GM19099 (cell line): ENCODE measurements around the gene GAK.

Experiments
- POLR2A ChIP-seq: IDR thresholded peaks from 3 replicates; pipeline ENCODE4 v1.6.1; 2011; ENCODE audit warnings: low read depth; ENCODE audit not compliant: insufficient read length; ENCODE audit errors: extremely low read depth

GAK gene

GRCh38 chr4:931960-932712, at the start of gene GAK, which contains the start of gene TMEM175:
TSS of gene GAK (minus strand) at chr4:932316. CDS start at chr4:932187, 129 bp downstream.
TSS of gene TMEM175 (plus strand) at chr4:932460. CDS start at chr4:947740, 15,280 bp downstream.
- peak; percentile 92 for TF ChIP-seq POLR2A

DNA sequence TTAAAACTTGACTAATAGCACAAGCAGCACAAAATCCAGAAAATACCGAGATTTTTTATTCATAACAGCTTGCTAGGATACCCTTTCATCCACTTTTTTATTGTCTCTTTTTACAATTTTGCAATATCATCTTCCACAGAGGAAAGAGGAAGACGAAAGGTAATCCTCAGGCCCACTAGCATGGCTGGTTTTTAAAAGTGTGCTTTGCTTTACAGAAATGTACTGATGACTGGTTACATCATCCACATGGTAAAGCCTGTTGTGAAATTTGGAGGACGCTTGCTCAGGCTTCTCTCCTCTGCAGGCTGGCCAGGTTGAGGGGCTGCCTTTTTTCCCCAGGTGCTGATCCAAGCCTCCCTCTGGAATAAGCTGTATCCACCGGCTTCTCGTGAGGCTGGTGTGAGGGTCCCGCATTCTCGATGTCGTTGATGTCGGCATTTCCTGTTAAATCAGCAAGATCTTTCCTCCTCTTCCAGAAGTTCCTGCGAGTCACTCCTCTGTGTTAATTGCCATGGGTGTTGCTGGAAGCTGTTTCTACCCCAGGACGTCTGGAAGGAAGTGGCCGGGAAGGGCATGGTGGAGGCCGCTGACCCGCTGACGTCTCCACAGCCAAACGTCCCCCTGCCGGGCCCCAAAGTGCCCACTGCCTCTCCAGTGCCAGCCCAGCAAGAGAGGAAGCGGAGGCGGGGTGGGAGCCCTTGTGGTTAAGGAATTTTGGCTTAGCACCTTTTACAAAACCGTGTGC, 47.0 kb upstream of the GAK start:
- TF ChIP-seq POLR2A = no peak

GRCh38 chr4:974668-975067, 42.6 kb upstream of the GAK start:
- TF ChIP-seq POLR2A = no peak

- TF ChIP-seq POLR2A = peak; percentile 46
These were observed 41.6 kb upstream of the GAK start, which contains the start of gene DGKQ for GRCh38 chr4:973431-974397. TSS of gene DGKQ (minus strand) at chr4:973569. CDS start at chr4:973482, 87 bp downstream.

DNA sequence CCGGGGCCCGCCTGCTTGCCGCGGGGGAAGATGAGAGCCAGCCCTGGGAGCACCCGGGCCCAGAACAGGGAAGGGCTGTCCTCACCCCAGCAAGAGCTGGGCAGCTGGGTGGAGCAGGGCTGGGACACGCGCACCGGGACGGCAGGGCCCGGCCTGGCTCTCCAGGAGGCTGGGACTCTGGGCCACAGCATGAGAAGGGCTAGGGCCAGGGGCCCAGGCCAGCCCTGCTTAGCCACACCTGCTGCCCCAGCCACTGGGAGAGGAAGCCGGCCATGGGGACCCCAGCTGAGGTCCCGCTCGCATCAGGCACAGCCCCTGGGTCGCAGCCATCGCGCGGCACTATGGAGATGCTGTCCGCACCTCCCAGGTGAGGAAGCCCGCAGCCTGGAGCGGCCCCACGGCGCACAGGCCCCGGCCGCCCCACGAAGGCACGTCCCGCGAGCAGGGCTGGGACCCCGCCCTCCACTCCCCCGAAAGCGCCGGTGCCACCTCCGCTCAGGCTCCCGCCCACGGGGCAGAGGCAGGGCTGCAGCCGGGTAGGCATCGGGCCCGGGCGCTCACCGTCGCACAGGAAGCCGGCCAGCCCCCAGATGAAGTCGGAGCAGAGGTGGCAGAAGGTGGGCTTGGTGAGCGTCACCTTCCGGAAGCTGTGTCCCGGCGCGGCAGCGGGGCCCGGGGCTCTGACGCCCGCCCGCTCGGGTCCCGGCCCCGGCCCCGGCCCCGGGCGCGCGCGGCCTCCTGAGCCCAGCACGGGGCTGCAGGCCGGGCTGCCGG, 40.7 kb upstream of the GAK start:
- peak; percentile 7 for TF ChIP-seq POLR2A

GRCh38 chr4:971666-972500, 39.8 kb upstream of the GAK start:
- TF ChIP-seq POLR2A = no peak

DNA sequence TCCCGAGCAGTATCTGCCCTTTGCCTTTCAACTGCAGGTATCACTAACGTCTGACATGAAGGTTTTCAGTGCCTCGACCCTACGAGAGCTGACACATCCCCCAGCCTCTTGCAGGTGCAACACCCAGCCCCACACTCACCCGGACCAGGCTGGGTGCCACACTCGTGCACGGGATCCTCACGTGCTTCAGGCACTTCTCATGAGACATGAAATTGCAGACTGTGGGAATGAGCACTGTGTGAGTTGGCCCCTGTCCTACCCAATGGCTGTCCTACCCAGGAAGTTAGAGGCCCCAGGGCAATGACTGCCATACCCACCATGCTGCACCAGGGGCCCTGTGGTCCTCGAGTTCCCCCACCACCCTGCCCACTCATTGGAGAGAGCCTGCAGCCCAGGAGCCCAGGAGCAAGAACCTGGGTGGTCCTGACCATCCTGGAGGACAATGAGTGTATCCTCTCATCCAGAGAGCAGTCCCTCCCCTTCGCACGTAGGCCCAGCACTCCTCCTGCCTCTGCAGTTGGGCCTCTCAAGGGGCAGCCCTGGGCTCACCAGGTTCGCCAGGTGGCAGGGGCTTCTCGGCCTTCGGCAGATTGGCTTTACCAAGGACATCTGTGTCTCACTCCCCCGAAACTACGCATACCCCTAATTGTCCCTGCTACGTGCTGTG, 38.9 kb upstream of the GAK start:
- TF ChIP-seq POLR2A = no peak

- no peak for TF ChIP-seq POLR2A
These were observed 38.1 kb upstream of the GAK start for GRCh38 chr4:970046-970745.

GRCh38 chr4:968621-969394, 36.7 kb upstream of the GAK start:
- no peak for TF ChIP-seq POLR2A

DNA sequence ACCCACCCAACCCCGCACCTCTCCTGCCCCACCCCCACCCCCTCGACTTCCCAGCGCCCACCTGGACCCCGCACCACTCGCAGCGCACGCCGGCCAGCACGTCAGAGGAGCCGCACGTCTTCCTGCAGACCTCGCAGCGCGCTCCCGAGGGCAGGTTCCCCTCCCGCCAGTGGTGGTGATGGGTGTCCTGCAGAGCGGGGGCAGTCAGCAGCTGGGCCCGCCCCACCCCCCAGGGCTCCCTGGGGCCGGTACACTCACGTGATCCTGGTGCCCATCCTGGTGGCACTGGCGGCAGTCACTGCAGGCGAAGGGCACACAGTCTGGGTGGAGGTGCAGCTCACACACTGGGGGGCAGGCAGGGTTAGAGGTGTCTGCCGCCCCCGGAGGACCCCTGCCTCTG, 36.1 kb upstream of the GAK start:
- TF ChIP-seq POLR2A = no peak
